H54 (cell line): ENCODE results near the gene FFAR3.
A peak's percentile ranks its signal among the peaks of the same experiment; 100 is the strongest.

Source experiments
- DNase-seq: peaks from one replicate; pipeline ENCODE4 v3.0.0; 2011; ENCODE audit warnings: low spot score, mixed read lengths; ENCODE audit not compliant: insufficient read length
- FAIRE-seq: peaks from 3 replicates; lab custom pipeline; 2011; peaks lifted over from hg19 to GRCh38; lab: Jason Lieb, UNC
- POLR2A ChIP-seq: IDR thresholded peaks from 2 replicates; pipeline ENCODE4 v1.6.1; 2011; ENCODE audit warnings: low read depth, mild to moderate bottlenecking, low read length

The FFAR3 gene

GRCh38 chr19:35318679-35319448 is 39.4 kb upstream of the FFAR3 start:
- TF ChIP-seq POLR2A: no peak
- peak; percentile 93 for FAIRE-seq
- DNase-seq: peak; percentile 97

GRCh38 chr19:35320065-35320713 is 38.1 kb upstream of the FFAR3 start:
- FAIRE-seq: no peak
- DNase-seq: no peak
- no peak for TF ChIP-seq POLR2A

- no peak for FAIRE-seq
- no peak for TF ChIP-seq POLR2A
- no peak for DNase-seq
These were observed 37.0 kb upstream of the FFAR3 start for GRCh38 chr19:35321291-35321690.

- DNase-seq (no peak), FAIRE-seq (no peak)
- no peak for TF ChIP-seq POLR2A
These were observed 36.2 kb upstream of the FFAR3 start for GRCh38 chr19:35322014-35322413.

- DNase-seq: no peak
- FAIRE-seq: peak; percentile 20
- no peak for TF ChIP-seq POLR2A
These were observed 30.6 kb upstream of the FFAR3 start for GRCh38 chr19:35327642-35328041.

GRCh38 chr19:35328851-35329285 is 29.4 kb upstream of the FFAR3 start, which contains the start of gene CD22:
Gene CD22, plus strand, starts transcription at chr19:35329187. Its CDS starts 2,854 bp downstream, at chr19:35332041.
- no peak for TF ChIP-seq POLR2A
- no peak for DNase-seq
- FAIRE-seq: no peak

GRCh38 chr19:35329323-35329722 is 28.9 kb upstream of the FFAR3 start:
- no peak for DNase-seq
- no peak for TF ChIP-seq POLR2A
- no peak for FAIRE-seq

GRCh38 chr19:35330475-35330874 is 27.8 kb upstream of the FFAR3 start:
- FAIRE-seq (no peak), DNase-seq (no peak)
- TF ChIP-seq POLR2A: no peak

GRCh38 chr19:35331551-35332214 is 26.6 kb upstream of the FFAR3 start:
- TF ChIP-seq POLR2A: no peak
- DNase-seq (no peak), FAIRE-seq (no peak)

- no peak for FAIRE-seq
- no peak for DNase-seq
- no peak for TF ChIP-seq POLR2A
These were observed 25.4 kb upstream of the FFAR3 start for GRCh38 chr19:35332817-35333216.

GRCh38 chr19:35334144-35334753 is 24.0 kb upstream of the FFAR3 start:
- no peak for DNase-seq
- no peak for TF ChIP-seq POLR2A
- no peak for FAIRE-seq

- TF ChIP-seq POLR2A: no peak
- FAIRE-seq (no peak), DNase-seq (no peak)
These were observed 21.9 kb upstream of the FFAR3 start for GRCh38 chr19:35336166-35336955.
